ENCODE data around the gene C15orf39.

C15orf39 gene

GRCh38 chr15:75179746-75180140 is 21.9 kb upstream of the C15orf39 start:
- Histone ChIP-seq H3K9ac (no peak overlapping the region), H3K27ac (no peak overlapping the region), H3K79me2 (ENCODE audit: insufficient read depth, low read depth) (no peaks in the 10 kb centered on the region), H4K20me1 (ENCODE audit: insufficient read depth) (no peaks in the 10 kb centered on the region), H3K36me3 (ENCODE audit: insufficient read depth) (no peaks in the 10 kb centered on the region), H3K27me3 (ENCODE audit: insufficient read depth, low read depth) (no peaks in the 10 kb centered on the region), H2AFZ (ENCODE audit: low read depth) (no peak overlapping the region), H3K4me2 (no peak overlapping the region), H3K4me3 (IDR thresholded peaks at IDR 0.05; ENCODE audit: insufficient read depth, low read depth, low read length) (no peak overlapping the region), H3K4me1 (ENCODE audit: low read depth, poor library complexity, severe bottlenecking) (peaks cover 16% of the 10 kb centered on the region)
- TF ChIP-seq CTCF (conservative IDR thresholded peaks at IDR 0.05; ENCODE audit: low read depth, low read length), result no peak

- no peak overlapping the region for H3K4me2 ChIP-seq
Measured at GRCh38 chr15:75181780-75182179, 19.9 kb upstream of the C15orf39 start.

GRCh38 chr15:75182187-75183131 is 19.2 kb upstream of the C15orf39 start:
- no peak overlapping the region for H3K9ac ChIP-seq
- no peaks in the 10 kb centered on the region for H3K36me3 ChIP-seq (ENCODE audit: insufficient read depth)
- H4K20me1 ChIP-seq (ENCODE audit: insufficient read depth), result no peaks in the 10 kb centered on the region
- no peak overlapping the region for H2AFZ ChIP-seq (ENCODE audit: low read depth)
- H3K79me2 ChIP-seq (ENCODE audit: insufficient read depth, low read depth), result no peaks in the 10 kb centered on the region
- no peak overlapping the region for H3K4me2 ChIP-seq
- H3K27me3 ChIP-seq (ENCODE audit: insufficient read depth, low read depth), result no peaks in the 10 kb centered on the region
- TF ChIP-seq CTCF (conservative IDR thresholded peaks at IDR 0.05; ENCODE audit: low read depth, low read length), result no peak
- peaks cover 6% of the 10 kb centered on the region for H3K4me1 ChIP-seq (ENCODE audit: low read depth, poor library complexity, severe bottlenecking)
- no peak overlapping the region for H3K4me3 ChIP-seq (IDR thresholded peaks at IDR 0.05; ENCODE audit: insufficient read depth, low read depth, low read length)
- no peak overlapping the region for H3K27ac ChIP-seq

More at GRCh38 chr15:75181780-75182179, 19.9 kb upstream of the C15orf39 start:
- no peak overlapping the region for H3K4me3 ChIP-seq (IDR thresholded peaks at IDR 0.05; ENCODE audit: insufficient read depth, low read depth, low read length)
- H3K36me3 ChIP-seq (ENCODE audit: insufficient read depth), result no peaks in the 10 kb centered on the region
- peaks cover 8% of the 10 kb centered on the region for H3K4me1 ChIP-seq (ENCODE audit: low read depth, poor library complexity, severe bottlenecking)
- no peaks in the 10 kb centered on the region for H4K20me1 ChIP-seq (ENCODE audit: insufficient read depth)
- no peak overlapping the region for H3K9ac ChIP-seq
- no peak overlapping the region for H2AFZ ChIP-seq (ENCODE audit: low read depth)
- H3K79me2 ChIP-seq (ENCODE audit: insufficient read depth, low read depth), result no peaks in the 10 kb centered on the region
- TF ChIP-seq CTCF (conservative IDR thresholded peaks at IDR 0.05; ENCODE audit: low read depth, low read length), result no peak
- H3K27ac ChIP-seq, result no peak overlapping the region
- H3K27me3 ChIP-seq (ENCODE audit: insufficient read depth, low read depth), result no peaks in the 10 kb centered on the region

- Histone ChIP-seq H2AFZ (ENCODE audit: low read depth) (no peak overlapping the region), H4K20me1 (ENCODE audit: insufficient read depth) (no peaks in the 10 kb centered on the region), H3K27me3 (ENCODE audit: insufficient read depth, low read depth) (no peaks in the 10 kb centered on the region), H3K4me3 (IDR thresholded peaks at IDR 0.05; ENCODE audit: insufficient read depth, low read depth, low read length) (no peak overlapping the region), H3K27ac (no peak overlapping the region), H3K79me2 (ENCODE audit: insufficient read depth, low read depth) (no peaks in the 10 kb centered on the region), H3K9ac (no peak overlapping the region), H3K36me3 (ENCODE audit: insufficient read depth) (no peaks in the 10 kb centered on the region), H3K4me1 (ENCODE audit: low read depth, poor library complexity, severe bottlenecking) (no peaks in the 10 kb centered on the region), H3K4me2 (no peak overlapping the region)
- no peak for TF ChIP-seq CTCF (conservative IDR thresholded peaks at IDR 0.05; ENCODE audit: low read depth, low read length)
Measured at GRCh38 chr15:75185271-75186029, 16.2 kb upstream of the C15orf39 start.

All from KMS-11 (cell line).